Measurements from ENCODE around the gene RNASE1.

The RNASE1 gene

DNA sequence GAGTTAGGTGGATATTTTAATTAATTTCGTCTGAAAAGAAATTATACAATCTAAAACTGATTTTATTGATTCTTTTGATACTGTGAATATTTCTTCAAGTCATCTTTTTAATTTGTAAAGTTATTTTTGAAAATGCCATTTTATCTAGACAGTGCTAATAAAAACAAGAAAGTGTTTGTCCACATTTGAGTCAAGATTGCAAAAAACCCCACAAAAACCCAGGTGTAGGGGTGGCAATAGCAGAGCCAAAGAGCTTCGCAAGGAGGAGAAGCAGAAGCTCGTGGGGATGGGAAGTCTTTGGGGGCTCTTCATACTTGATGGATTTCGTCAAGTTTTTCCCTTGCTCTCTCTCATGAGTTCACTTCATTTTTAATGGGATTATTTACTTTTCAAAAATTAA lies 15.6 kb downstream of the RNASE1 start:
- no peak for DNase-seq (ENCODE audit: low spot score)
- TF ChIP-seq, protein P1, sequence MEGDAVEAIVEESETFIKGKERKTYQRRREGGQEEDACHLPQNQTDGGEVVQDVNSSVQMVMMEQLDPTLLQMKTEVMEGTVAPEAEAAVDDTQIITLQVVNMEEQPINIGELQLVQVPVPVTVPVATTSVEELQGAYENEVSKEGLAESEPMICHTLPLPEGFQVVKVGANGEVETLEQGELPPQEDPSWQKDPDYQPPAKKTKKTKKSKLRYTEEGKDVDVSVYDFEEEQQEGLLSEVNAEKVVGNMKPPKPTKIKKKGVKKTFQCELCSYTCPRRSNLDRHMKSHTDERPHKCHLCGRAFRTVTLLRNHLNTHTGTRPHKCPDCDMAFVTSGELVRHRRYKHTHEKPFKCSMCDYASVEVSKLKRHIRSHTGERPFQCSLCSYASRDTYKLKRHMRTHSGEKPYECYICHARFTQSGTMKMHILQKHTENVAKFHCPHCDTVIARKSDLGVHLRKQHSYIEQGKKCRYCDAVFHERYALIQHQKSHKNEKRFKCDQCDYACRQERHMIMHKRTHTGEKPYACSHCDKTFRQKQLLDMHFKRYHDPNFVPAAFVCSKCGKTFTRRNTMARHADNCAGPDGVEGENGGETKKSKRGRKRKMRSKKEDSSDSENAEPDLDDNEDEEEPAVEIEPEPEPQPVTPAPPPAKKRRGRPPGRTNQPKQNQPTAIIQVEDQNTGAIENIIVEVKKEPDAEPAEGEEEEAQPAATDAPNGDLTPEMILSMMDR (IDR thresholded peaks at IDR 0.05; ENCODE audit: extremely low read depth, missing control alignments): no peak

DNA sequence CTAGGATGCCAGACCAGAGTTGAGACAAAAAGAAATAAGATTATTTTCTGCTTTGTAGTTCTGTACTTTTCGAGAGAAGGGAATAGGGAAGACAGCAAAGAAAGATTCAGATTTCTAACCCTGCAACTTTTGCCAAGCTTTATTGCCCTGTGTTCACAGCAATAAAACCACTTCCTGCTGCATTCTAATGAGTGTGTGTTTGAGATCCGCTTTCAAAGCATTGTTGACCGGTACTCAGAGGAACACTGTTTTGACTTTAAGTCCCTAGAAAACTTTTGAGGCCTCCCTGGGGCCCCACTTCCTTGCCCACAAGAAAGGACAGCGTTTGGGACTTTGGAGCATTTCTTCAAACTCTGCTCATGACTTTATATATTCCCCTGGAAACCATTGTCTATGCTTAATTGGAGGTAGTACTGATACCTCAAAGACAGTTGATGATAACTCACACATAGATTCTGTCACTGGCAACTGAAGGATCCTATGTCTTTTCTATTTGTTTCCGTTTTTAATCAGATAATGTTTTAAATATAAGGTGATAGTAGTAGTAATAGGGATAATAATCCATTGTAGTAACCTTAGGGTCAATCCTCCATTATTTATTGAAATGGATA lies 20.3 kb downstream of the RNASE1 start:
- DNase-seq (ENCODE audit: low spot score): no peak
- TF ChIP-seq, protein P1 (IDR thresholded peaks at IDR 0.05; ENCODE audit: extremely low read depth, missing control alignments): no peak

DNA sequence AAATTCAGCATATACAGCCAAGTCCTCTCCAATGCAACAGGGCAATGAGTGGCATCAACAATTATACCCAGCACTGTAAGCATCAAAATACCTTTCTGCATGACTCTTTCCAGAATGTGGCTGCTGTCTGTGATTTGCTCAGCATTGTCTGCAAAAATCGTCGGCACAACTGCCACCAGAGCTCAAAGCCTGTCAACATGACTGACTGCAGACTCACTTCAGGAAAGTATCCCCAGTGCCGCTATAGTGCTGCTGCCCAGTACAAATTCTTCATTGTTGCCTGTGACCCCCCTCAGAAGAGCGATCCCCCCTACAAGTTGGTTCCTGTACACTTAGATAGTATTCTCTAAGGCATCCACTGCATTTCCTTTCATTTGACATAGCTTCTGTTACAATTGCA lies 20.8 kb downstream of the RNASE1 start:
- DNase-seq (ENCODE audit: low spot score): no peak
- TF ChIP-seq, protein P1 (IDR thresholded peaks at IDR 0.05; ENCODE audit: extremely low read depth, missing control alignments): no peak

DNA sequence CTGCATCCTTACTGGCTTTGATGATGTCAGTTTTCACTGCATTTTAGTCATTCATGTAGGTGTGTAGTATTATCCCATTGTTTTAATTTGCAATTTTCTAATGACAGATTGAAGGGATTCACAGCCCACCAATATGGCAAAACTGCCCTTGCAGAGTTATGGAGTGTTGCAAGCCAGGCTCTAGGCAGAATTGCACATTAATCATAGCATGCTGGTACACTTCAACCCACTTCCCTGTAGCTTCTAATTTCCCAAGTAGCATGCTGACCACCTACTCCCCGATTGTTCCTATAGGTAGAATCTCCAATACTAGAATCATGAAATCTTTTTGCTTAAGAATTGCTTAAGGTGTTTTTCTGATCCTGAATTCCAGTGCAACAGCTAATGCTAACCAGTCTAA lies 26.7 kb downstream of the RNASE1 start:
- TF ChIP-seq, protein P1 (IDR thresholded peaks at IDR 0.05; ENCODE audit: extremely low read depth, missing control alignments): no peak
- DNase-seq (ENCODE audit: low spot score): no peak

DNA sequence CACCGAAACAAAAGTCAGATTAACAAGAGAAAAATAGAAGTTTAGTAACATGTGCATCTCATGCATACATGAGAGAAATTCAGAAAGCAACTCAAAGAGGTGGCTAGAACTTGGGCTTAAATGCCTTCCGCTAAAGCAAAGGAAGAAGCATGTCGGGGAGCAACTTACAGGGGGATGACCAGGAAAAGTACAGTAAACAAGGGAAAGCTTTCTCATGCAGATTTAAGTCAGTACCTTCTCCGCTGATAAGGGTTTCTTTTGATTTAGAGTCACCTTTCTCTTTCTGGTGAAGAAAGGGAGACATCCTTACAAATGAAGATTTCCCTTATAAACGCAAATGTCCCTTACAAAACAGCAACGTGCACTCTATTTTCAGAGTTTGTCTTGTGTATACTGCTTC lies 27.6 kb downstream of the RNASE1 start:
- no peak for DNase-seq (ENCODE audit: low spot score)
- TF ChIP-seq, protein P1 (IDR thresholded peaks at IDR 0.05; ENCODE audit: extremely low read depth, missing control alignments): no peak

DNA sequence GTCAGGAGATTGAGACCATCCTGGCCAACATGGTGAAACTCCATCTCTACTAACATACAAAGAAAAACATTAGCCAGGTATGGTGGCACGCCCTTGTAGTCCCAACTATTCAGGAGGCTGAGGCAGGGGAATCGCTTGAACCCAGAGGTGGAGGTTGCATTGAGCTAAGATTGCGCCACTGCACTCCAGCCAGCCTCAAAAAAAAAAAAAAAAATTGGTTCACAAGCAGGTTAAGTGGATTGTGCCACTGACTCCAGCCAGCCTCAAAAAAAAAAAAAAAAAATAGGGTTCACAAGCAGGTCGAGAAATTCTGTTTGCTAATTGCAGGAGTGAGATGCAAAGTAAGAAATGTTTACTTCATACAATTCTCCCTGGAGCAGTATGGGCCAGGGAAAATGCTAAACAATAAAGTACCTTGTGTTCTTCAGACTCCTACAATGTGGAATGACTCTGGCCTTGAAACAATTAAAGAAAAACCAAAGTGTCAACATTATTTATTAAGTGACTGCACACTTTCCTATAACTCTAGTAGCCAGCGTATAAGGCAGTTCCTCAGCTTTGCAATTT lies 28.3 kb downstream of the RNASE1 start:
- DNase-seq (ENCODE audit: low spot score): no peak
- TF ChIP-seq, protein P1 (IDR thresholded peaks at IDR 0.05; ENCODE audit: extremely low read depth, missing control alignments): no peak

DNA sequence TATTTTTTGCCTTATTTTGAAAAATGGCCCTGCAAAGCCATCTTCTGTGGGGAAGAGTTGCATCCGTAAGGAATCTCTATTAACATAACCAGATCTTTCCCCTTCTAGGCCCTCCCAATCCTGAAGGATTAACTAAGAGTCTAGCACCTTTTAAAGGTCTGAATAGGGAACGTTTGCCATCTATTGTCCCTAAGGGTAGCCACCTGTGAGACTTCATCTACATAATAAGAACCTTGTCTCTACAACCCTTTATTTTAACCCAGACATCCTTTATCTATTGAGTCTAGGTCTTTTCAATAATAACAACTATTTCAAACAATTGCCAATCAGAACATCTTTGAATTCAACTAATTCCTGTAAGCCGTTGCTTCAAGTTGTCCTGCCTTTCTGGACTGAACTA lies 30.0 kb downstream of the RNASE1 start:
- no peak for DNase-seq (ENCODE audit: low spot score)
- TF ChIP-seq, protein P1 (IDR thresholded peaks at IDR 0.05; ENCODE audit: extremely low read depth, missing control alignments): no peak
